ENCODE data around the gene CRLF2.
"Not testable (repeated sequence)": the region's sequence is repeated elsewhere in the genome, so short reads cannot be mapped to it uniquely, and the experiment has no call there.

Gene CRLF2

GRCh38 chrX:1212532-1212931 lies at the start of gene CRLF2:
TSS of gene CRLF2 (minus strand) at chrX:1212649. CDS start at chrX:1212634, 15 bp downstream.
- DNase-seq: peak; percentile 23

GRCh38 chrX:1261771-1262170 lies 49.3 kb upstream of the CRLF2 start:
- DNase-seq: not testable (repeated sequence)

- DNase-seq: no peak
Observed at GRCh38 chrX:1261285-1261684, 48.8 kb upstream of the CRLF2 start.

- DNase-seq: no peak
Observed at GRCh38 chrX:1252861-1253260, 40.4 kb upstream of the CRLF2 start.

- peak; percentile 97 for DNase-seq
Observed at GRCh38 chrX:1249101-1249887, 36.8 kb upstream of the CRLF2 start.

- peak; percentile 59 for DNase-seq
Observed at GRCh38 chrX:1248331-1249061, 36.0 kb upstream of the CRLF2 start.

GRCh38 chrX:1246816-1247215 lies 34.4 kb upstream of the CRLF2 start:
- peak; percentile 87 for DNase-seq

GRCh38 chrX:1244164-1245076 lies 32.0 kb upstream of the CRLF2 start:
- DNase-seq: peak; percentile 23

GRCh38 chrX:1242891-1243402 lies 30.5 kb upstream of the CRLF2 start:
- DNase-seq: no peak

- DNase-seq: not testable (repeated sequence)
Observed at GRCh38 chrX:1240551-1240950, 28.1 kb upstream of the CRLF2 start.

GRCh38 chrX:1239681-1240142 lies 27.3 kb upstream of the CRLF2 start:
- DNase-seq: peak; percentile 76

GRCh38 chrX:1231850-1232465 lies 19.5 kb upstream of the CRLF2 start:
- DNase-seq: no peak

GRCh38 chrX:1228101-1228500 lies 15.7 kb upstream of the CRLF2 start:
- not testable (repeated sequence) for DNase-seq

GRCh38 chrX:1226249-1226648 lies 13.8 kb upstream of the CRLF2 start:
- no peak for DNase-seq

- DNase-seq: no peak
Observed at GRCh38 chrX:1224954-1225353, 12.5 kb upstream of the CRLF2 start.

- DNase-seq: no peak
Observed at GRCh38 chrX:1223242-1223600, 10.8 kb upstream of the CRLF2 start.

- DNase-seq: no peak
Observed at GRCh38 chrX:1222531-1223241, 10.2 kb upstream of the CRLF2 start.

GRCh38 chrX:1221296-1221845 lies 8.9 kb upstream of the CRLF2 start:
- DNase-seq: no peak

GRCh38 chrX:1218286-1218685 lies 5.8 kb upstream of the CRLF2 start:
- DNase-seq: no peak

GRCh38 chrX:1215123-1215823 lies 2.8 kb upstream of the CRLF2 start:
- DNase-seq: no peak

- DNase-seq: no peak
Observed at GRCh38 chrX:1213971-1214370, 1.5 kb upstream of the CRLF2 start.
